ENCODE data around the gene FAM168A. TPM values are rescaled to one million over a fixed set of nuclear protein-coding genes. Genes with fewer than 3 reads are reported as not detected.

Gene FAM168A
- total and polyA plus RNA-seq, 2 of the 8 experiments (the other 6 are each of a cell fraction or from before 2014, with no cell fraction given) = 17.1 to 21.6 TPM

DNA sequence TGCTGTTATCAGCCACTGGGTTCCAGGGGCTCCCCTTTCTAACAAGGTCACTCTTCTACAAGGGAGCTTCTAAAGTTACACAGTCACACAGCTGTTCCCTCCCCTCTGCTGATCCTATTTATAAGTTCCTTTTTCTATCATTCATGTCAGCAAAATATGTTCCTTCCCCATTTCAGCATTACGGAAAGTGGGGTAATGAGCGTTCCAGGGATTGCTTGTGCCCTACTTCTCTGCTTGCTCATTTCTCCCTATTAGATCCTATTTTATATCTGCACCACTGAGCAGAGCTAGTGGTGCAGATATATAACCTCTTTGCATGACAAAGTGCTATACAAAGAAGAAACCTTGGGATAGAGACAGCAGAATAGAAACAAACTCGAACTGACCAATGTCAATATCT, 25.8 kb upstream of the FAM168A start:
- peaks cover 0 to 2% (median 0%) of the 10 kb centered on the region in 4 experiments; a peak in 2 of 7 replicates for H3K4me1 ChIP-seq (replicated peaks in 1 of 4; ENCODE audit: control insufficient read depth in 3 of 4, insufficient read depth in 4 of 4, low read length in 3 of 4)
- no peaks in the 10 kb centered on the region for H3K79me1 ChIP-seq (ENCODE audit: low read depth, low read length)
- POLR2A ChIA-PET (ENCODE audit: partially characterized antibody) = no interaction called here
- no peak overlapping the region for H3K4ac ChIP-seq (replicated peaks; ENCODE audit: insufficient read length, low read depth, low read length)
- H4K20me1 ChIP-seq (replicated peaks in 1 of 2; ENCODE audit: control insufficient read depth in 1 of 2, insufficient read depth in 2 of 2, low read length in 2 of 2) = peaks cover 0 to 4% of the 10 kb centered on the region in 2 experiments
- H3K4me3 ChIP-seq (ENCODE audit: extremely low read depth in 1 of 4, insufficient read depth in 2 of 4, low read depth in 3 of 4, low read length in 4 of 4) = no peak overlapping the region
- H3K27me3 ChIP-seq (replicated peaks in 1 of 4; ENCODE audit: control insufficient read depth in 3 of 4, extremely low read depth in 1 of 4, insufficient read depth in 3 of 4, low read length in 3 of 4) = peaks cover 5 to 20% (median 16%) of the 10 kb centered on the region in 4 experiments; a peak in 6 of 7 replicates
- no peak overlapping the region for H2BK20ac ChIP-seq (ENCODE audit: low read length)
- H3K9ac ChIP-seq (replicated peaks in 1 of 4; ENCODE audit: extremely low read depth in 1 of 4, low read depth in 3 of 4, low read length in 3 of 4) = no peak overlapping the region
- H3K79me2 ChIP-seq (ENCODE audit: control insufficient read depth in 1 of 2, insufficient read depth in 2 of 2, low read length in 2 of 2) = no peaks in the 10 kb centered on the region
- FAIRE-seq (no peak), DNase-seq (ENCODE audit: low read depth in 1 of 2, low spot score in 2 of 2) (no peak)
- no peaks in the 10 kb centered on the region for H3K36me3 ChIP-seq (ENCODE audit: control insufficient read depth in 2 of 4, insufficient read depth in 4 of 4, low read length in 3 of 4)
- TF ChIP-seq, protein P1, sequence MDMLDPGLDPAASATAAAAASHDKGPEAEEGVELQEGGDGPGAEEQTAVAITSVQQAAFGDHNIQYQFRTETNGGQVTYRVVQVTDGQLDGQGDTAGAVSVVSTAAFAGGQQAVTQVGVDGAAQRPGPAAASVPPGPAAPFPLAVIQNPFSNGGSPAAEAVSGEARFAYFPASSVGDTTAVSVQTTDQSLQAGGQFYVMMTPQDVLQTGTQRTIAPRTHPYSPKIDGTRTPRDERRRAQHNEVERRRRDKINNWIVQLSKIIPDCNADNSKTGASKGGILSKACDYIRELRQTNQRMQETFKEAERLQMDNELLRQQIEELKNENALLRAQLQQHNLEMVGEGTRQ (IDR thresholded peaks at IDR 0.05; ENCODE audit: low read length) = no peak
- TF ChIP-seq NRF1 (IDR thresholded peaks at IDR 0.05; ENCODE audit: low read depth, low read length) (no peak), SRF (IDR thresholded peaks at IDR 0.05; ENCODE audit: low read depth, low read length) (no peak), EGR1 (IDR thresholded peaks at IDR 0.05; ENCODE audit: borderline replicate concordance, low read depth, low read length) (no peak)
- H2AK5ac ChIP-seq (ENCODE audit: low read depth, low read length) = no peak overlapping the region
- no peak overlapping the region for H3K4me2 ChIP-seq (ENCODE audit: insufficient read depth in 1 of 2, low read depth in 2 of 2, low read length in 2 of 2)
- CTCF ChIA-PET (ENCODE audit: partially characterized antibody) = interaction anchor here (0.5 to 26.0 kb wide), 9 partner anchors 21 to 221 kb away, joined by 3 to 653 read pairs (median 14); partner anchors contain the start of gene PLEKHB1
- no peak overlapping the region for H4K8ac ChIP-seq (ENCODE audit: extremely low read depth, insufficient read depth, low read length)
- H2BK120ac ChIP-seq (replicated peaks; ENCODE audit: low read depth, low read length) = no peak overlapping the region
- H3K18ac ChIP-seq (ENCODE audit: extremely low read depth, low read length) = no peak overlapping the region
- H3K27ac ChIP-seq (ENCODE audit: low read depth, low read length) = no peak overlapping the region
- no peak overlapping the region for H3K14ac ChIP-seq (ENCODE audit: insufficient read length)
- H4K5ac ChIP-seq (ENCODE audit: insufficient read length, low read depth, low read length) = no peak overlapping the region
- H3K23ac ChIP-seq (ENCODE audit: insufficient read length) = no peak overlapping the region
- H2BK5ac ChIP-seq (ENCODE audit: low read depth, low read length) = no peak overlapping the region
- no peak overlapping the region for H2AFZ ChIP-seq (ENCODE audit: low read length)
- H3K56ac ChIP-seq (replicated peaks; ENCODE audit: insufficient read length, low read depth, low read length) = no peak overlapping the region
- no peaks in the 10 kb centered on the region; the same call in 1 of the 2 replicates for H3K23me2 ChIP-seq (ENCODE audit: low read depth, low read length)
- WGBS, 2 experiments (ENCODE audit: extremely low coverage in 1 of 2, insufficient coverage in 1 of 2, insufficient read length in 1 of 2, insufficient replicate concordance in 2 of 2, low coverage in 1 of 2, low lambda C conversion rate in 2 of 2, missing lambda C conversion rate in 1 of 2) = 82% methylated on average over 3 of the region's 3 CpGs; no CpG with 5 or more reads in 1 of the 2 experiments
- no peaks in the 10 kb centered on the region for H3K9me3 ChIP-seq (ENCODE audit: insufficient read depth in 2 of 2, low read depth in 1 of 2, low read length in 1 of 2)
- no peak overlapping the region for H2BK12ac ChIP-seq (ENCODE audit: low read depth, low read length)
- no peak overlapping the region for H2BK15ac ChIP-seq (ENCODE audit: low read length)
- H4K91ac ChIP-seq (replicated peaks; ENCODE audit: insufficient read length, low read length) = no peak overlapping the region

All from H1 (cell line).